Islet of Langerhans (tissue), 1 donor: ENCODE results near the gene SPDYE6.
"Not testable (repeated sequence)": the region's sequence is repeated elsewhere in the genome, so short reads cannot be mapped to it uniquely, and the experiment has no call there.

Experiments
- FAIRE-seq: peaks from one replicate; lab custom pipeline; 2011; peaks lifted over from hg19 to GRCh38; lab: Jason Lieb, UNC

The SPDYE6 gene

DNA sequence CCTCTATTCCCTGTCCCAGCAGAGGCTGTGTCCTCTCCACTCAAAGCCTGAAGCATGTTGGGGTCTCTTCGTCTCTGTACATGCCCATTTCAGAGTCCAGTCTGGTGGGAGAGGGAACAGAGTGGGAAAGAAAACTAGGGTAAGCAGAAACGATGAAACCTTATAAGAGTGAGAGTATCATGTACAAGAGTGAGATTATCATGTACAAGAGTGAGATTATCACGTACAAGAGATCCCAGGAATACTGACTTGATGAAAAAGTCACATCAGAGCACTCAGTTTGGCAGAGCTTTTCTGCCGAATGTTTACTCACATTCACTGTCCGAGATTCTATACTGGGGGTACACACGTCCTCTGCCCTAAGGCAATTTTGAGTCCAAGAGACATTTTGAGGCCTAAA is at the start of gene SPDYE6:
Gene SPDYE6, minus strand, starts transcription at position 101 of the 400 bp plus-strand sequence. CDS start 421 bp downstream, outside the sequence.
- not testable (repeated sequence) for FAIRE-seq

GRCh38 chr7:102404862-102405188 is 48.6 kb upstream of the SPDYE6 start:
- FAIRE-seq = not testable (repeated sequence)

DNA sequence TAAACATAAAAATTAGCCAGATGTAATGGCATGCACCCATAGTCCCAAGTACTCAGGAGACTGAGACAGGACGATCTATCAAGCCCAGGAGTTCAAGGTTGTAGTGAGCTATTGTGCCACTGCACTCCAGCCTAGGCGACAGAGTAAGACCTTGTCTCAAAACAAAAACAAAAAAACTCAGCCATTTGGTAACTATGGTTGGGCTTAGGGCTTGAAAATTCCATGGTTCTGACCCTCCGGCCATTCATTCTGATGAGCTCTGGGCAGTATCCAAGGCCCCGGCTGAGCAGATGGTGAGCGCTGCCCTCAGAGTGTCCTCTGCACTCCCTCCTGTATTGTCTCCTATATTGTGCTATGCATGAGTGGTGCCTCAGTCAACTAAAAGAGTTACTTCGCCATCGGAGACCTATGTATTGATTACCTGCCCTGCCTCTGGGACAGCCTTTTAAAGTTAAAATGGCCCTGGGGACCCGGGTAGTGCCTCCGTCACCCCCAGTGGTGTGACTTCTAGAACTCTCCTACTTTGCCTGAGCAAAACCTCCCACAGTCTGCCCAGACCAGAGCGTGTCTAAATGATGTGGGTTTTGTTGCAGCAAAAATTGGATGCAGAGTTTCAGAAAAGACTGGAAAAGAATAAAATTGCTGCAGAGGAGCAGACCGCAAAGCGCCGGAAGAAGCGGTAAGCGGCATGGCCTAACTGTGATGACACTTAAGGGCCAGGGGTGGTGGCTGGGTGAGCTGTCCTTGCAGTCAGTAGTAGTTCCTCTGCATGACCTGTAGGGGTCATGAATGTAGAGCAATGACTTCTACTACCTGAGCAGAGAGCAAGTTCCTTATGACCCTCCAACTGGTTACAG is 48.0 kb upstream of the SPDYE6 start:
- FAIRE-seq = no peak

GRCh38 chr7:102403563-102403962 is 47.3 kb upstream of the SPDYE6 start:
- no peak for FAIRE-seq

GRCh38 chr7:102400360-102400759 is 44.1 kb upstream of the SPDYE6 start:
- FAIRE-seq = no peak

- FAIRE-seq = no peak
Observed at GRCh38 chr7:102398543-102398942, 42.3 kb upstream of the SPDYE6 start.

DNA sequence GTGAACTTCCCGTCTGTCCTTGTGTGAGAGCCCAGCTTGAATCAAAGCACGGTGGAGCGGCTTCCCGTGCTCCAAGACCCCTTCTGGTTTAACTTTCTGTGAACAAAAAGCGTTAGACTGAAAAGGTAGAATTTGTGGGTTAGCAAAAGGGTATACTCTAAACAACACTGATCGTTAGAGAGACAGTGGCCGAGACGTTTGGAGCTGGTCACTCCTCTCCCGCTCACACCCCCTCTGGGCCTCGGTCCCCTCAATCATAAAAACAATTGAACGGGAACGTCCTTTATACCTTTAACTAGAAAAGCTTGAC is 40.4 kb upstream of the SPDYE6 start:
- no peak for FAIRE-seq

GRCh38 chr7:102395873-102396709 is 39.8 kb upstream of the SPDYE6 start, which contains the start of gene PRKRIP1:
Gene PRKRIP1 (plus strand): TSS chr7:102396363. CDS start chr7:102396412, 49 bp downstream.
- no peak for FAIRE-seq

- FAIRE-seq = no peak
Observed at GRCh38 chr7:102395592-102395872, 39.3 kb upstream of the SPDYE6 start.

DNA sequence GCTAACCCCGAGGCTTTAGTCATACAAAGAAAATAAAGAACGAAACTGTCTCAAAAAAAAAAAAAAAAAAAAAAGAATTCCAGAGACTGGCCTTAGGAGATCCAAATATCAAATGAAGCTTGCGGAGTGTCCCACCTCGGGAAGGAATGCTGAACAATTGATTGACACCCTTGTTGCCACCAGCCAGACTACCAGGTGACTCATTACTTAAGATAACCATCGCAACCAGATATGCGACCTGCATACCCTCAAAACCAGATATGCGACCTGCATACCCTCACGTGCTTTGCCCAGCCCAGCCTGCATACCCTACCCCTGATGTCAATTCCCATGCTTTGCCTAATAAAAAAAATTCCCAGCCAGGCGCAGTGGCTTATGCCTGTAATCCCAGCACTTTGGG is 37.2 kb upstream of the SPDYE6 start:
- FAIRE-seq = no peak

- no peak for FAIRE-seq
Observed at GRCh38 chr7:102392330-102392729, 36.1 kb upstream of the SPDYE6 start.

GRCh38 chr7:102390697-102391484 is 34.6 kb upstream of the SPDYE6 start:
- no peak for FAIRE-seq

DNA sequence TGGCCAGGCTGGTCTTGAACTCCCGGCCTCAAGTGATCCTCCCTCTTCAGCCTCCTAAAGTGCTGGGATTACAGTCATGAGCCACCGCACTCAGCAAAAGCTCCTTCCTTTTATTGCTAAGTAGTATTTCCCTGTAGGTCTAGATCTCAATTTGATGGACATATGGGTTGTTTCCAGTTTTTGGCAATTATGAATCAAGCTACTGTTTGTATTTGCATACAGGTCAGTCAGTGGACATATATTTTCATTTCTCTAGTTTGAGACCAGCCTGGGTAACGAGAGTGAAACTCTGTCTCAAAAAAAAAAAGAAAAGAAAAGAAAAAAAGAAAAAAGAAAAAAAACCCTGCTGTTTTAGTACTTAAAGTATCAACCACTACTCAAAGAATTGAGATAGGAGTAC is 33.6 kb upstream of the SPDYE6 start:
- no peak for FAIRE-seq

DNA sequence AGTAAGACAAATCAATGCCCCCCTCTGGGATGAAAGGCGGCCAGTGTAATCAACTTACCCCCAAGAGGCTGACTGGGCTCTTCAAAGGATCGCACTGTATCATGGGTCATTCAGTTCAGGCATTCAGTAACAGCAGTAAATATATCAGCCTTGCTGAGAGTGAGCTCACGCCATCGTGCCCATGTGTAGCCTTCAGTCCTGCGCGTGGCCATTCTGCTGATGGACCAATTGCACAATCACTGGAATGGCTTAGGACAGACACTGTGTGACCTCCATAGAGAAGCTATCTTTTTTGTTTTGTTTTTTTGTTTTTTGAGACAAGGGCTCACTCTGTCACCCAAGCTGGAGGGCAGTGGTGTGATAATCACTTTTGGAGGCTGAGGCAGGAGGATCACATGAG is 30.8 kb upstream of the SPDYE6 start:
- FAIRE-seq = no peak

- FAIRE-seq = not testable (repeated sequence)
Observed at GRCh38 chr7:102381696-102382425, 25.6 kb upstream of the SPDYE6 start.

- not testable (repeated sequence) for FAIRE-seq
Observed at GRCh38 chr7:102380837-102381236, 24.6 kb upstream of the SPDYE6 start.

- FAIRE-seq = no peak
Observed at GRCh38 chr7:102376964-102377466, 20.8 kb upstream of the SPDYE6 start.

GRCh38 chr7:102372796-102373195 is 16.6 kb upstream of the SPDYE6 start:
- not testable (repeated sequence) for FAIRE-seq

GRCh38 chr7:102370038-102370437 is 13.8 kb upstream of the SPDYE6 start:
- FAIRE-seq = not testable (repeated sequence)

DNA sequence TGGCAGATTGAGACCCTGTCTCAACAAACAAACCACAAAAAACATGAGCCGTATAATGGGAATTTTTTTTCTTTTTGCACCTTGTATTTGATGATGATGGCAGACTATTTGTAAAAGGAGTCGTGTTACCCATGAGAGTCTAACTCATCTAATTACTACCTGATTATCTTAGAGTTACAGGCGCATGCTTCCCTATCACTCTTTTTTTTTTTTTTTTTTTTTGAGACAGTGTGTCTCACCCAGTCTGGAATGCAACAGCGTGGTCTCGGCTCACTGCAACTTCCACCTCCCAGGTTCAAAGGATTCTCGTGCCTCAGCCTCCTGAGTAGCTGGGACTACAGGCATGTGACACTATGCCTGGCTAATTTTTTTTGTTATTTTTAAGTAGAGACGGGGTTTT is 9.1 kb upstream of the SPDYE6 start:
- not testable (repeated sequence) for FAIRE-seq

- FAIRE-seq = not testable (repeated sequence)
Observed at GRCh38 chr7:102364394-102364886, 8.2 kb upstream of the SPDYE6 start.
